CD8-positive, alpha-beta memory T cell (primary cell): ENCODE data around the gene CBX1. TPM values are rescaled to one million over a fixed set of nuclear protein-coding genes. Genes with fewer than 3 reads are reported as not detected.
"Not testable (repeated sequence)": the region's sequence is repeated elsewhere in the genome, so short reads cannot be mapped to it uniquely, and the experiment has no call there.

Experiments used
- CTCF ChIA-PET: fragments of 350-600 bp; sonication (Branson Sonifier 250); formaldehyde crosslinking; loops from one replicate; lab custom pipeline; 2021; ENCODE audit warnings: antibody characterized with exemption; lab: Charles Lee
- POLR2A ChIA-PET: fragments of 350-600 bp; sonication (Branson Sonifier 250); formaldehyde crosslinking; loops from one replicate; lab custom pipeline; 2021; ENCODE audit warnings: antibody characterized with exemption; lab: Charles Lee
- DNase-seq, 5 donors: peaks; one replicate each; pipeline versions ENCODE4 v3.0.0 to v3.0.0-alpha.2; 2020 to 2022; ENCODE audit warnings: mixed read lengths in 1 of 5
- H3K27ac ChIP-seq: one replicate; pipeline ENCODE4 v1.7.0; 2013; ENCODE audit warnings: low read depth, mild to moderate bottlenecking, low read length, moderate library complexity
- H3K27me3 ChIP-seq: 2 replicates; pipeline ENCODE4 v1.7.0; 2013; ENCODE audit warnings: low read length, mild to moderate bottlenecking; ENCODE audit not compliant: insufficient read depth, poor library complexity, severe bottlenecking
- H3K36me3 ChIP-seq: 2 replicates; pipeline ENCODE4 v1.7.0; 2013; ENCODE audit warnings: mild to moderate bottlenecking, low read length, moderate library complexity; ENCODE audit not compliant: insufficient read depth
- H3K4me1 ChIP-seq: 2 replicates; pipeline ENCODE4 v1.7.0; 2013; ENCODE audit warnings: mild to moderate bottlenecking, low read length, moderate library complexity; ENCODE audit not compliant: insufficient read depth
- H3K4me3 ChIP-seq: 2 replicates; pipeline ENCODE4 v1.7.0; 2013; ENCODE audit warnings: mild to moderate bottlenecking, low read length
- H3K9me3 ChIP-seq: 2 replicates; pipeline ENCODE4 v1.7.0; 2013; ENCODE audit warnings: mild to moderate bottlenecking, low read length
- H3K27ac Mint-ChIP-seq, 8 donors: one replicate each; pipeline ENCODE4 v1.8.0; 2020 to 2021; ENCODE audit warnings: mixed read lengths in 8 of 8, mild to moderate bottlenecking in 6 of 8, inconsistent platforms in 3 of 8, moderate library complexity in 3 of 8
- H3K27me3 Mint-ChIP-seq, 2 donors: one replicate each; pipeline ENCODE4 v1.8.0; 2020 to 2021; ENCODE audit warnings: mixed read lengths in 2 of 2, mild to moderate bottlenecking in 1 of 2, moderate library complexity in 1 of 2
- H3K36me3 Mint-ChIP-seq, 3 donors: one replicate each; pipeline ENCODE4 v1.8.0; 2020 to 2021; ENCODE audit warnings: mixed read lengths in 3 of 3, inconsistent platforms in 1 of 3, mild to moderate bottlenecking in 1 of 3
- H3K4me1 Mint-ChIP-seq, 3 donors: one replicate each; pipeline ENCODE4 v1.8.0; 2020 to 2021; ENCODE audit warnings: mixed read lengths in 3 of 3, inconsistent platforms in 1 of 3, mild to moderate bottlenecking in 1 of 3
- H3K4me3 Mint-ChIP-seq, 7 donors: one replicate each; pipeline ENCODE4 v1.8.0; 2020 to 2021; ENCODE audit warnings: mixed read lengths in 7 of 7, mild to moderate bottlenecking in 6 of 7, moderate library complexity in 4 of 7, inconsistent platforms in 2 of 7
- H3K9me3 Mint-ChIP-seq, 5 donors: one replicate each; pipeline ENCODE4 v1.8.0; 2020 to 2022; ENCODE audit warnings: mixed read lengths in 5 of 5, mild to moderate bottlenecking in 3 of 5, moderate library complexity in 2 of 5, inconsistent platforms in 1 of 5
- polyA plus RNA-seq: library from polyadenylated mRNA; unstranded; fragments of 300-500 nt; fragmentation: Illumina TruSeq; gene quantifications from one replicate; pipeline ENCODE4 v1.2.3, GENCODE V29; 2021
- total RNA-seq, 2 experiments: library from RNA; stranded (reverse); gene quantifications; one replicate each; pipeline ENCODE4 v1.2.3, GENCODE V29; 2021

Gene CBX1
- total and polyA plus RNA-seq, 3 experiments from 2014 or later: 21.1 to 65.1 (median 63.1) TPM

DNA sequence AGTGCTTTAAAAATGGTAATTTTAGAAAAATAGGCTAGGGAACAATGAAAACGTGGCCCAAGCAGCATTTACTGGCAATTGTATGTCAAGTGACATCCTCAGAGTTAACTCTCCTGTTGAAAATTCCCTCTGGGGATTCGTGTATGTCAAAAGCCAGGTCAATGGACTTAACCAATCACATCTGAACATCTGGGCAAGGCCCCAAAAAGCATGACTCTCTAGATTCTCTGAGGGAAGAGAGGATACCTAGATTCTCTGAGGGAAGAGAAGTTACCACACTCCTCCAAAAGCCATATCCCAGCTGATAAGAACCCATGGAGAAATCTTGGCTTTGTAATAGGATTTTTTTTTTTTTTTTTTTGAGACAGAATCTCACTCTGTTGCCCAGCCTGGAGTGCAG lies 29.6 kb downstream of the CBX1 start:
- no peak overlapping the region for H3K27ac Mint-ChIP-seq
- no peaks in the 10 kb centered on the region for H3K9me3 Mint-ChIP-seq
- H3K4me3 Mint-ChIP-seq: no peak overlapping the region
- no peaks in the 10 kb centered on the region for H3K4me1 ChIP-seq
- no peak overlapping the region for H3K4me3 ChIP-seq
- no peak for DNase-seq
- H3K27ac ChIP-seq: no peak overlapping the region
- no peaks in the 10 kb centered on the region for H3K27me3 Mint-ChIP-seq
- no peaks in the 10 kb centered on the region for H3K27me3 ChIP-seq
- peaks cover 10% of the 10 kb centered on the region for H3K36me3 ChIP-seq
- no peaks in the 10 kb centered on the region for H3K9me3 ChIP-seq
- ChIA-PET POLR2A (interaction anchor here (0.5 kb wide), 1 partner anchor 177 kb away, joined by 4 read pairs; no protein-coding TSS in a partner anchor), CTCF (interaction anchor here (1.4 to 4.7 kb wide), 2 partner anchors 12 to 45 kb away, joined by 3 to 45 read pairs; no protein-coding TSS in a partner anchor)
- no peaks in the 10 kb centered on the region for H3K4me1 Mint-ChIP-seq
- peaks cover 0 to 63% (median 5%) of the 10 kb centered on the region in 3 donors for H3K36me3 Mint-ChIP-seq

- Histone ChIP-seq H3K4me3 (no peak overlapping the region), H3K4me1 (no peaks in the 10 kb centered on the region), H3K9me3 (no peaks in the 10 kb centered on the region), H3K36me3 (peaks cover 9% of the 10 kb centered on the region), H3K27ac (no peak overlapping the region), H3K27me3 (no peaks in the 10 kb centered on the region)
- Mint-ChIP-seq H3K9me3 (no peaks in the 10 kb centered on the region), H3K4me1 (no peaks in the 10 kb centered on the region), H3K36me3 (peaks cover 0 to 61% (median 5%) of the 10 kb centered on the region in 3 donors), H3K27ac (no peak overlapping the region), H3K4me3 (no peak overlapping the region), H3K27me3 (no peaks in the 10 kb centered on the region)
- CTCF ChIA-PET: no interaction called here
- no peak for DNase-seq
- POLR2A ChIA-PET: no interaction called here
Measured at GRCh38 chr17:48070195-48070594, 31.1 kb downstream of the CBX1 start.

DNA sequence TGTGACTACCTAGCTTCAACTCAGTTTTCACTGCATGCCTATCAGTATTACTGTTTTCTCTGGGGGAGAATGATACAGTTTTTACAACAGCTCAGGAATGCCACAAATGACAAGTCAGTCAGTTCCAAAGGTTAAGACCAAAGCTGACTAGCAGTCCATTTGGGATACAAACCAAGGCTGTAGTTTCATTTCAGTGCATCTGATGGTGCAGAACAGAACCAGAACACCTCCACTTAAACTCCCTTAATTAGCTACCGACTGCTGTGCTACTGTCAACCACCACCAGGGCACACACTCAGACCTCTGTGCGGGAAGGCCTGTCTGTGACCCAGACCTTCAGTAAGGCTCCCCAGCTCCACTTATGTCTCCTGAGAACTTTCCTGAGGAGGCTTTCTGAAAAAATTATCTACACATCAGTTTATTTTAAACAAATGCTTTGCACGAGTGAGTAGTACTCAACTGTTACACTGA lies 32.8 kb downstream of the CBX1 start:
- Mint-ChIP-seq H3K4me3 (no peak overlapping the region), H3K27ac (peak overlapping the region in 1 of 8 donors; percentile 33), H3K27me3 (no peaks in the 10 kb centered on the region), H3K4me1 (no peaks in the 10 kb centered on the region), H3K9me3 (no peaks in the 10 kb centered on the region), H3K36me3 (peaks cover 0 to 65% (median 10%) of the 10 kb centered on the region in 3 donors)
- Histone ChIP-seq H3K36me3 (peaks cover 9% of the 10 kb centered on the region), H3K27me3 (no peaks in the 10 kb centered on the region), H3K9me3 (no peaks in the 10 kb centered on the region), H3K27ac (no peak overlapping the region), H3K4me3 (no peak overlapping the region), H3K4me1 (no peaks in the 10 kb centered on the region)
- POLR2A ChIA-PET: no interaction called here
- no peak for DNase-seq
- CTCF ChIA-PET: interaction anchor here (0.7 to 3.0 kb wide), 7 partner anchors 9 to 92 kb away, joined by 3 to 10 read pairs (median 4); no protein-coding TSS in a partner anchor

DNA sequence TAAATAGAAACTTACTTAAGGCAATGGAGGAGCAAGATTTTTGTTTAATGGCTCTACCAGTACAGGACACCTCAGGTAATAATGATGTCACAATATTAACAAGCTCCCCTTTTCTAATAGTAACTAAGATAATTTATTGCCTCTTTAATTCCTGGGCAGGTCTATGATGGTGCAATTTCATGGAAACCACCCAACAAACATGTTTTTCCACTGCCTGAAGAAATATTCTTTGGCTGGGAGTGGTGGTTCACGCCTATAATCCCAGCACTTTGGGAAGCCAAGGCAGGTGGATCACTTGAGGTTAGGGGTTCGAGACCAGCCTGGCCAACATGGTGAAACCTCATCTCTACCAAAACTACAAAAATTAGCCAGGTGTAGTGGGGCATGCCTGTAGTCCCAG lies 33.5 kb downstream of the CBX1 start:
- POLR2A ChIA-PET, H3K27me3 Mint-ChIP-seq, H3K27me3 ChIP-seq, H3K9me3 Mint-ChIP-seq, H3K4me3 Mint-ChIP-seq, H3K4me1 Mint-ChIP-seq, H3K36me3 ChIP-seq, H3K4me3 ChIP-seq, H3K27ac ChIP-seq, H3K4me1 ChIP-seq, DNase-seq, H3K27ac Mint-ChIP-seq, H3K9me3 ChIP-seq: not testable (repeated sequence)
- peaks cover 0 to 66% (median 8%) of the 10 kb centered on the region in 3 donors for H3K36me3 Mint-ChIP-seq
- CTCF ChIA-PET: interaction anchor here (0.7 to 3.0 kb wide), 5 partner anchors 10 to 41 kb away, joined by 3 to 10 read pairs (median 7); no protein-coding TSS in a partner anchor

DNA sequence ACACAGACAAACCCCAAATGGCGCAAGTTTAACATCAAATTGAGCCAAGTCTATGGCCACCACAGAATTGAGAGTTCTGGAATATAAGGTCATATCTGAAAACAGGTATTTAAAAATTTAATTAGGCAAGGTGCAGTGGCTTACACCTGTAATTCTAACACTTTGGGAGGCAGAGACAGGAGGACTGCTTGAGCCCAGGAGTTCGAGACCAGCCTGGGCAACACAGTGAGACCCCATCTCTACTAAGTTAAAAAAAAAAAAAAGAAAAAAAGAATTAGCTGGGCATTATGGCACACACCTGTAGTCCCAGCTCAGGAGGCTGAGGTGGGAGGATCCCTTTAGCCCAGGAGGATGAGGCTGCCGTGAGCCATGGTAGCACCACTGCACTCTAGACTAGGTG lies 34.0 kb downstream of the CBX1 start:
- H3K36me3 Mint-ChIP-seq: peaks cover 0 to 70% (median 8%) of the 10 kb centered on the region in 3 donors

DNA sequence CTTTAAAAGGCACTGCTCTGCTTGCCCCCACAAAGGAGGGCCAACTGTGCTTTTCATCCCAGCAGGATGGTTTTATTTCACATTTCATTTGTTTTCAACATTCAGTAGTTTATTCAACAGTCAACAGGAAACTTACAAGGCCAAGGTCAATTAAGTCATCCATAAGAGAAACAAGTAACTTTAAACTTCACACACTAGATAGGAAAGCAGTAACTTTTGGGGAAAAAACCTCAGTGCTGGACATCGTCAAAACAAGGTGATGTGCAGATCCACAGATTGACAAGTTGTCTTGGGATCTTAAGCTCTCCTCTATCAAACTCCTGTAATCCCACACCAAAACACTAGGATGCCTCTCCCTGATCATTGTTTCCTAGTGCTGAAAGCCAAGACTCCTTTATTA lies 34.6 kb downstream of the CBX1 start:
- H3K27me3 Mint-ChIP-seq: no peaks in the 10 kb centered on the region
- H3K27me3 ChIP-seq: no peaks in the 10 kb centered on the region
- CTCF ChIA-PET: interaction anchor here (3.0 kb wide), 1 partner anchor 40 kb away, joined by 10 read pairs; no protein-coding TSS in a partner anchor
- H3K36me3 Mint-ChIP-seq: peaks cover 0 to 74% (median 8%) of the 10 kb centered on the region in 3 donors
- no peaks in the 10 kb centered on the region for H3K4me1 Mint-ChIP-seq
- peaks cover 19% of the 10 kb centered on the region for H3K36me3 ChIP-seq
- no peaks in the 10 kb centered on the region for H3K9me3 Mint-ChIP-seq
- no peak overlapping the region for H3K27ac ChIP-seq
- POLR2A ChIA-PET: no interaction called here
- no peaks in the 10 kb centered on the region for H3K9me3 ChIP-seq
- no peak for DNase-seq
- H3K4me3 Mint-ChIP-seq: no peak overlapping the region
- no peak overlapping the region for H3K4me3 ChIP-seq
- H3K4me1 ChIP-seq: no peaks in the 10 kb centered on the region
- H3K27ac Mint-ChIP-seq: peak overlapping the region in 3 of 8 donors; percentile 2 to 60 (median 44)

More for the DNA sequence above, 34.0 kb downstream of the CBX1 start:
- no peak overlapping the region for H3K4me3 Mint-ChIP-seq
- POLR2A ChIA-PET: no interaction called here
- H3K4me1 Mint-ChIP-seq: no peaks in the 10 kb centered on the region
- H3K27me3 Mint-ChIP-seq: no peaks in the 10 kb centered on the region
- H3K9me3 ChIP-seq: no peaks in the 10 kb centered on the region
- H3K4me3 ChIP-seq: no peak overlapping the region
- CTCF ChIA-PET: interaction anchor here (1.5 to 3.0 kb wide), 3 partner anchors 13 to 40 kb away, joined by 7 to 10 read pairs (median 9); no protein-coding TSS in a partner anchor
- no peak for DNase-seq
- no peaks in the 10 kb centered on the region for H3K27me3 ChIP-seq
- no peak overlapping the region for H3K27ac Mint-ChIP-seq
- no peaks in the 10 kb centered on the region for H3K9me3 Mint-ChIP-seq
- no peak overlapping the region for H3K27ac ChIP-seq
- H3K36me3 ChIP-seq: peaks cover 13% of the 10 kb centered on the region
- no peaks in the 10 kb centered on the region for H3K4me1 ChIP-seq

GRCh38 chr17:48066192-48066591 lies 35.1 kb downstream of the CBX1 start:
- Mint-ChIP-seq H3K36me3 (peaks cover 0 to 74% (median 8%) of the 10 kb centered on the region in 3 donors), H3K27me3 (no peaks in the 10 kb centered on the region), H3K4me3 (no peak overlapping the region), H3K9me3 (no peaks in the 10 kb centered on the region), H3K4me1 (peaks cover 0 to 2% (median 0%) of the 10 kb centered on the region in 3 donors), H3K27ac (peak overlapping the region in 1 of 8 donors; percentile 5)
- H3K4me3 ChIP-seq: no peak overlapping the region
- no peaks in the 10 kb centered on the region for H3K27me3 ChIP-seq
- H3K36me3 ChIP-seq: peaks cover 22% of the 10 kb centered on the region
- POLR2A ChIA-PET: no interaction called here
- H3K4me1 ChIP-seq: no peaks in the 10 kb centered on the region
- CTCF ChIA-PET: interaction anchor here (1.2 to 3.0 kb wide), 4 partner anchors 14 to 39 kb away, joined by 4 to 10 read pairs (median 6); no protein-coding TSS in a partner anchor
- no peaks in the 10 kb centered on the region for H3K9me3 ChIP-seq
- no peak for DNase-seq
- H3K27ac ChIP-seq: no peak overlapping the region

- Mint-ChIP-seq H3K4me1 (peaks cover 0 to 2% (median 0%) of the 10 kb centered on the region in 3 donors), H3K36me3 (peaks cover 0 to 75% (median 13%) of the 10 kb centered on the region in 3 donors), H3K4me3 (no peak overlapping the region), H3K27me3 (no peaks in the 10 kb centered on the region), H3K27ac (peak overlapping the region in 2 of 8 donors; percentile 52 to 74), H3K9me3 (no peaks in the 10 kb centered on the region)
- H3K4me3 ChIP-seq: no peak overlapping the region
- no peaks in the 10 kb centered on the region for H3K27me3 ChIP-seq
- no peaks in the 10 kb centered on the region for H3K4me1 ChIP-seq
- ChIA-PET POLR2A (no interaction called here), CTCF (interaction anchor here (1.3 to 2.1 kb wide), 3 partner anchors 16 to 38 kb away, joined by 4 to 8 read pairs (median 5); no protein-coding TSS in a partner anchor)
- no peak overlapping the region for H3K27ac ChIP-seq
- no peak for DNase-seq
- H3K36me3 ChIP-seq: peaks cover 20% of the 10 kb centered on the region
- no peaks in the 10 kb centered on the region for H3K9me3 ChIP-seq
Measured at GRCh38 chr17:48064638-48065037, 36.6 kb downstream of the CBX1 start.
